Measurements from ENCODE around the gene ADAMTSL3. TPM values are rescaled to one million over a fixed set of nuclear protein-coding genes. Genes with fewer than 3 reads are reported as not detected.

The ADAMTSL3 gene
- total RNA-seq, 1 donor from 2014 or later: 17.8 TPM

- ATAC-seq: no peak
- no peak for DNase-seq (ENCODE audit: low spot score)
Measured at GRCh38 chr15:83866692-83867091, 212.8 kb downstream of the ADAMTSL3 start.

GRCh38 chr15:83869341-83869740 is 215.4 kb downstream of the ADAMTSL3 start:
- ATAC-seq (no peak), DNase-seq (ENCODE audit: low spot score) (no peak)

GRCh38 chr15:83871808-83872559 is 218.1 kb downstream of the ADAMTSL3 start:
- no peak for DNase-seq (ENCODE audit: low spot score)
- ATAC-seq: peak; percentile 72

GRCh38 chr15:83873966-83874365 is 220.0 kb downstream of the ADAMTSL3 start:
- DNase-seq (ENCODE audit: low spot score) (no peak), ATAC-seq (no peak)

GRCh38 chr15:83880529-83880928 is 226.6 kb downstream of the ADAMTSL3 start:
- DNase-seq (ENCODE audit: low spot score): no peak
- ATAC-seq: no peak

- ATAC-seq (no peak), DNase-seq (ENCODE audit: low spot score) (no peak)
Measured at GRCh38 chr15:83881156-83881555, 227.2 kb downstream of the ADAMTSL3 start.

GRCh38 chr15:83886321-83886720 is 232.4 kb downstream of the ADAMTSL3 start:
- DNase-seq (ENCODE audit: low spot score): no peak
- peak; percentile 76 for ATAC-seq

- ATAC-seq (no peak), DNase-seq (ENCODE audit: low spot score) (no peak)
Measured at GRCh38 chr15:83887404-83887803, 233.5 kb downstream of the ADAMTSL3 start.

- ATAC-seq: no peak
- DNase-seq (ENCODE audit: low spot score): no peak
Measured at GRCh38 chr15:83887961-83888360, 234.0 kb downstream of the ADAMTSL3 start.

- DNase-seq (ENCODE audit: low spot score) (no peak), ATAC-seq (peak; percentile 56)
Measured at GRCh38 chr15:83889995-83890394, 236.1 kb downstream of the ADAMTSL3 start.

- ATAC-seq: peak; percentile 80
Measured at GRCh38 chr15:83890587-83890986, 236.7 kb downstream of the ADAMTSL3 start.

GRCh38 chr15:83892498-83892897 is 238.6 kb downstream of the ADAMTSL3 start:
- DNase-seq (ENCODE audit: low spot score) (no peak), ATAC-seq (no peak)

More at GRCh38 chr15:83890587-83890986, 236.7 kb downstream of the ADAMTSL3 start:
- DNase-seq (ENCODE audit: low spot score): no peak

- no peak for DNase-seq (ENCODE audit: low spot score)
- no peak for ATAC-seq
Measured at GRCh38 chr15:83893308-83893707, 239.4 kb downstream of the ADAMTSL3 start.

- DNase-seq (ENCODE audit: low spot score): no peak
- ATAC-seq: no peak
Measured at GRCh38 chr15:83897037-83897436, 243.1 kb downstream of the ADAMTSL3 start.

GRCh38 chr15:83898361-83898760 is 244.4 kb downstream of the ADAMTSL3 start:
- DNase-seq (ENCODE audit: low spot score) (no peak), ATAC-seq (no peak)

GRCh38 chr15:83899670-83900069 is 245.7 kb downstream of the ADAMTSL3 start:
- no peak for ATAC-seq
- DNase-seq (ENCODE audit: low spot score): no peak

GRCh38 chr15:83904107-83905040 is 250.5 kb downstream of the ADAMTSL3 start:
- ATAC-seq (no peak), DNase-seq (ENCODE audit: low spot score) (no peak)

GRCh38 chr15:83905556-83906273 is 251.8 kb downstream of the ADAMTSL3 start:
- ATAC-seq (no peak), DNase-seq (ENCODE audit: low spot score) (no peak)

GRCh38 chr15:83911345-83911744 is 257.4 kb downstream of the ADAMTSL3 start:
- ATAC-seq (peak; percentile 74), DNase-seq (ENCODE audit: low spot score) (no peak)

- ATAC-seq (no peak), DNase-seq (ENCODE audit: low spot score) (no peak)
Measured at GRCh38 chr15:83912343-83912742, 258.4 kb downstream of the ADAMTSL3 start.

GRCh38 chr15:83913034-83913632 is 259.2 kb downstream of the ADAMTSL3 start:
- ATAC-seq: no peak
- no peak for DNase-seq (ENCODE audit: low spot score)

All from left lobe of liver (tissue), 2 donors.